ENCODE data around the gene RBM33.

Gene RBM33

GRCh38 chr7:155752756-155753445, 108.4 kb downstream of the RBM33 start:
- H3K4me1 ChIP-seq (ENCODE audit: insufficient read depth, low read length), result peaks cover 3% of the 10 kb centered on the region; the same call in 1 of the 2 replicates
- H3K9ac ChIP-seq (ENCODE audit: low read depth, low read length), result no peak overlapping the region
- no peaks in the 10 kb centered on the region; the same call in none of the 2 replicates for H3K9me3 ChIP-seq (ENCODE audit: control insufficient read depth, insufficient read depth, low read length)
- no peaks in the 10 kb centered on the region for H3K36me3 ChIP-seq (ENCODE audit: insufficient read depth, low read length)

GRCh38 chr7:155753446-155753965, 109.0 kb downstream of the RBM33 start:
- Histone ChIP-seq H3K36me3 (ENCODE audit: insufficient read depth, low read length) (no peaks in the 10 kb centered on the region), H3K9ac (ENCODE audit: low read depth, low read length) (no peak overlapping the region), H3K4me1 (ENCODE audit: insufficient read depth, low read length) (peaks cover 3% of the 10 kb centered on the region; the same call in 1 of the 2 replicates), H3K9me3 (ENCODE audit: control insufficient read depth, insufficient read depth, low read length) (no peaks in the 10 kb centered on the region; the same call in none of the 2 replicates)

- Histone ChIP-seq H3K36me3 (ENCODE audit: insufficient read depth, low read length) (no peaks in the 10 kb centered on the region), H3K9me3 (ENCODE audit: control insufficient read depth, insufficient read depth, low read length) (no peaks in the 10 kb centered on the region; the same call in none of the 2 replicates), H3K4me1 (ENCODE audit: insufficient read depth, low read length) (peaks cover 3% of the 10 kb centered on the region; the same call in 1 of the 2 replicates), H3K9ac (ENCODE audit: low read depth, low read length) (no peak overlapping the region)
These were observed 109.7 kb downstream of the RBM33 start for GRCh38 chr7:155754165-155754564.

- peaks cover 3% of the 10 kb centered on the region; the same call in 1 of the 2 replicates for H3K4me1 ChIP-seq (ENCODE audit: insufficient read depth, low read length)
- no peaks in the 10 kb centered on the region for H3K36me3 ChIP-seq (ENCODE audit: insufficient read depth, low read length)
- no peak overlapping the region for H3K9ac ChIP-seq (ENCODE audit: low read depth, low read length)
- H3K9me3 ChIP-seq (ENCODE audit: control insufficient read depth, insufficient read depth, low read length), result no peaks in the 10 kb centered on the region; the same call in none of the 2 replicates
These were observed 110.6 kb downstream of the RBM33 start for GRCh38 chr7:155755026-155755425.

- Histone ChIP-seq H3K9me3 (ENCODE audit: control insufficient read depth, insufficient read depth, low read length) (no peaks in the 10 kb centered on the region; the same call in none of the 2 replicates), H3K36me3 (ENCODE audit: insufficient read depth, low read length) (no peaks in the 10 kb centered on the region), H3K9ac (ENCODE audit: low read depth, low read length) (no peak overlapping the region), H3K4me1 (ENCODE audit: insufficient read depth, low read length) (peaks cover 3% of the 10 kb centered on the region; the same call in 1 of the 2 replicates)
These were observed 111.9 kb downstream of the RBM33 start for GRCh38 chr7:155756322-155756721.

- Histone ChIP-seq H3K36me3 (ENCODE audit: insufficient read depth, low read length) (no peaks in the 10 kb centered on the region), H3K9ac (ENCODE audit: low read depth, low read length) (no peak overlapping the region), H3K9me3 (ENCODE audit: control insufficient read depth, insufficient read depth, low read length) (no peaks in the 10 kb centered on the region; the same call in 1 of the 2 replicates), H3K4me1 (ENCODE audit: insufficient read depth, low read length) (peaks cover under 1% of the 10 kb centered on the region; the same call in 1 of the 2 replicates)
These were observed 113.9 kb downstream of the RBM33 start for GRCh38 chr7:155758348-155758747.

GRCh38 chr7:155759740-155760430, 115.4 kb downstream of the RBM33 start:
- H3K9me3 ChIP-seq (ENCODE audit: control insufficient read depth, insufficient read depth, low read length), result no peaks in the 10 kb centered on the region; the same call in 1 of the 2 replicates
- H3K9ac ChIP-seq (ENCODE audit: low read depth, low read length), result no peak overlapping the region
- 0 out of 2 replicates have a peak, but pooled peaks cover 6% of the 10 kb centered on the region for H3K4me1 ChIP-seq (ENCODE audit: insufficient read depth, low read length)
- peaks cover 2% of the 10 kb centered on the region; the same call in 1 of the 2 replicates for H3K36me3 ChIP-seq (ENCODE audit: insufficient read depth, low read length)

GRCh38 chr7:155761162-155761561, 116.7 kb downstream of the RBM33 start:
- 0 out of 2 replicates have a peak, but pooled peaks cover 6% of the 10 kb centered on the region for H3K4me1 ChIP-seq (ENCODE audit: insufficient read depth, low read length)
- H3K9ac ChIP-seq (ENCODE audit: low read depth, low read length), result no peak overlapping the region
- peaks cover 11% of the 10 kb centered on the region; the same call in 1 of the 2 replicates for H3K36me3 ChIP-seq (ENCODE audit: insufficient read depth, low read length)
- H3K9me3 ChIP-seq (ENCODE audit: control insufficient read depth, insufficient read depth, low read length), result no peaks in the 10 kb centered on the region; the same call in 1 of the 2 replicates

- H3K36me3 ChIP-seq (ENCODE audit: insufficient read depth, low read length), result peaks cover 14% of the 10 kb centered on the region
- 0 out of 2 replicates have a peak, but pooled peaks cover 6% of the 10 kb centered on the region for H3K4me1 ChIP-seq (ENCODE audit: insufficient read depth, low read length)
- no peaks in the 10 kb centered on the region; the same call in 1 of the 2 replicates for H3K9me3 ChIP-seq (ENCODE audit: control insufficient read depth, insufficient read depth, low read length)
- no peak overlapping the region for H3K9ac ChIP-seq (ENCODE audit: low read depth, low read length)
These were observed 117.6 kb downstream of the RBM33 start for GRCh38 chr7:155762036-155762435.

- H3K9me3 ChIP-seq (ENCODE audit: control insufficient read depth, insufficient read depth, low read length), result no peaks in the 10 kb centered on the region
- no peak overlapping the region for H3K9ac ChIP-seq (ENCODE audit: low read depth, low read length)
- H3K36me3 ChIP-seq (ENCODE audit: insufficient read depth, low read length), result peaks cover 14% of the 10 kb centered on the region
- H3K4me1 ChIP-seq (ENCODE audit: insufficient read depth, low read length), result 0 out of 2 replicates have a peak, but pooled peaks cover 6% of the 10 kb centered on the region
These were observed 118.2 kb downstream of the RBM33 start for GRCh38 chr7:155762655-155763054.

GRCh38 chr7:155763122-155763521, 118.7 kb downstream of the RBM33 start:
- H3K36me3 ChIP-seq (ENCODE audit: insufficient read depth, low read length), result peaks cover 14% of the 10 kb centered on the region
- H3K4me1 ChIP-seq (ENCODE audit: insufficient read depth, low read length), result 0 out of 2 replicates have a peak, but pooled peaks cover 6% of the 10 kb centered on the region
- H3K9me3 ChIP-seq (ENCODE audit: control insufficient read depth, insufficient read depth, low read length), result no peaks in the 10 kb centered on the region
- no peak overlapping the region for H3K9ac ChIP-seq (ENCODE audit: low read depth, low read length)

GRCh38 chr7:155763691-155764437, 119.4 kb downstream of the RBM33 start:
- Histone ChIP-seq H3K36me3 (ENCODE audit: insufficient read depth, low read length) (peaks cover 14% of the 10 kb centered on the region), H3K9me3 (ENCODE audit: control insufficient read depth, insufficient read depth, low read length) (no peaks in the 10 kb centered on the region), H3K9ac (ENCODE audit: low read depth, low read length) (no peak overlapping the region), H3K4me1 (ENCODE audit: insufficient read depth, low read length) (0 out of 2 replicates have a peak, but pooled peaks cover 6% of the 10 kb centered on the region)

GRCh38 chr7:155764438-155764793, 120.0 kb downstream of the RBM33 start:
- Histone ChIP-seq H3K4me1 (ENCODE audit: insufficient read depth, low read length) (0 out of 2 replicates have a peak, but pooled peaks cover 6% of the 10 kb centered on the region), H3K36me3 (ENCODE audit: insufficient read depth, low read length) (peaks cover 16% of the 10 kb centered on the region), H3K9me3 (ENCODE audit: control insufficient read depth, insufficient read depth, low read length) (no peaks in the 10 kb centered on the region), H3K9ac (ENCODE audit: low read depth, low read length) (no peak overlapping the region)

- H3K9me3 ChIP-seq (ENCODE audit: control insufficient read depth, insufficient read depth, low read length), result no peaks in the 10 kb centered on the region
- H3K9ac ChIP-seq (ENCODE audit: low read depth, low read length), result no peak overlapping the region
- peaks cover 22% of the 10 kb centered on the region for H3K36me3 ChIP-seq (ENCODE audit: insufficient read depth, low read length)
- H3K4me1 ChIP-seq (ENCODE audit: insufficient read depth, low read length), result 0 out of 2 replicates have a peak, but pooled peaks cover 6% of the 10 kb centered on the region
These were observed 121.0 kb downstream of the RBM33 start for GRCh38 chr7:155765458-155765857.

Data from ES-I3 (cell line).